Coronary artery (tissue), 2 donors: ENCODE data around the gene HOXD9.
A peak's percentile ranks its signal among the peaks of the same experiment; 100 is the strongest.

Source experiments
- DNase-seq: peaks from one replicate; pipeline ENCODE4 v3.0.0-alpha.2; 2017; ENCODE audit warnings: low spot score
- H3K27ac ChIP-seq, 2 donors: fragments of 200-600 bp; sonication (generic); one replicate each; pipeline ENCODE4 v1.5.1; 2016 to 2019
- H3K4me3 ChIP-seq: fragments of 200-600 bp; sonication (generic); 2 replicates; pipeline ENCODE4 v1.5.1; 2016; ENCODE audit warnings: mild to moderate bottlenecking, moderate library complexity
- CTCF ChIP-seq: fragments of 200-600 bp; sonication (generic); IDR thresholded peaks from one replicate; pipeline ENCODE4 v1.5.1; 2019; ENCODE audit warnings: antibody characterized with exemption

HOXD9 gene

GRCh38 chr2:176099728-176100546 is 22.6 kb upstream of the HOXD9 start, which contains the start of gene HOXD12:
Gene HOXD12 (plus strand): TSS chr2:176099795. CDS start chr2:176099802, 7 bp downstream.
- no peak for TF ChIP-seq CTCF
- DNase-seq, result no peak
- Histone ChIP-seq H3K4me3 (peak within 1 kb of the TSS; percentile 25), H3K27ac (no peak within 1 kb of the TSS)

DNA sequence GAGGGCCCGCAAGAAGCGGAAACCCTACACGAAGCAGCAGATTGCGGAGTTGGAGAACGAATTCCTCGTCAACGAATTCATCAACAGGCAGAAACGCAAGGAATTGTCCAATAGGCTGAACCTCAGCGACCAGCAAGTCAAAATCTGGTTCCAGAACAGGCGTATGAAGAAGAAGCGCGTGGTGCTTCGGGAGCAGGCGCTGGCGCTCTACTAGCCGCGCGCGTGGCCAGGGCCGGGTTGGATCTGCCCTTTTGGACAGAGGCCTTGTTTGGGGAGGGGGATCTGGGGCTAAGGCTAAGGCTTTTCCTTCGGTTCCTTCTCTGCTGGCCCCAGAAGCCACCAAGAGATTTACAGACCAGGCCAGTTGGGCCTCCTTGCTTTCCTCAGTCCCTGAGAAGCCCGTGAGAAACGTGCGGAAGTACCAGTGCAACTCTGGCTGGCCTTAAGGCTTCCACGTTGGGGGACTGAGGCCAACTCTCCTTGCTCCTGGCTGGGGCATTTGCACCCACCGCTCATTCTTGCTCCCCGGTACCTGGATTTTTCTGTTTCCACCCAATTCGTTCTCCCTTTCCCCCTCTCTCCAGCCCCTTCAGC is 21.9 kb upstream of the HOXD9 start:
- H3K27ac ChIP-seq, result no peak overlapping the region
- TF ChIP-seq CTCF, result no peak
- no peak for DNase-seq
- no peak overlapping the region for H3K4me3 ChIP-seq

DNA sequence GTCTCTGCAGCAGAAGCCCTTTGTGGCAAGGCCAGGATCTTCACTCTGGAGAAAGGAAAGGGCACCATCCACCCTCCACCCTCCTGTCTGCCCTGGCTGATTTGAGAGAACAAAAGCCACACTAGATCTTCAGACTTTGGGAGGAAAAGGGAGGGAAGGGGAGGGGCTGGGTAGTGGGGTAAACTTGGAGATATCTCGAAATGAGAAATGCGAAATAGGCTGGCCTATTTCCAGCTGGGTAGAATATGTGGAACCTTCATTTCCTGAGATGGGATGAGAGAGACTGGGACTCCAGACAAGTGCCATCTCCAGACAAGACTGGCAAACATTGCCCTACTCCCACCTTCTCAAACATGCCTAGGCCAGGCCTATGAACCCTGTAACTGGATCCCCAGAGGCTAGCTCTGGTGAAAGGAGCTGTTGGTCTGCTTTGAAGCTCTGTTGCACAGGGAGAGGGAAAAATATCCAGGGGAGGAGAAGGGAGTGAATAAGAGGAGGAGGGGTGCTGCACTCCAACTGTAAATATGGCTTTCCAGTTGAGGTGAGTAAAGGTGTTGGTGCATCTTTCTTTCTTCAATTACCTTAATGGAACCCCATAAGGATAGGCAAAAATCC is 21.2 kb upstream of the HOXD9 start:
- no peak overlapping the region for H3K27ac ChIP-seq
- no peak overlapping the region for H3K4me3 ChIP-seq
- TF ChIP-seq CTCF, result no peak
- DNase-seq, result no peak

DNA sequence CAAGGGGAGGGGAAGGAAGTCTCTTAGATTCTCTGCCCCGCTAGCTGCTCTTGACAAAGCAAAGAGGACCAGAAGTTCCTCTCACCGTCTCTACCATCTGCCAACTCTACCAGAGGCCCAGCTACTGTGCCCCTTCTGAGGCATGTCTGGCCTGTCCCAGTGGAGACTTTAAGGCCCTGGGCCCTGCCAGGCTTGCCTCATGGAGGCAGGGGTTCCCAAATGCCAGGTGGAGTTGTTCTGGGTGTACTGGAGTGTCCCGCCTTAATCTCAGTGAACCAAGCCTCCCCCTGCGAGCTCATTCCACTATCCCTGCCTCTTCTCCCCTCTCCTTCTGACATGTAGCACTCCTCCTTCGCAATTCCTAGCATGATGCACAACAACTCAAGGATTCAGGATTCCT is 20.7 kb upstream of the HOXD9 start:
- Histone ChIP-seq H3K27ac (no peak overlapping the region), H3K4me3 (no peak overlapping the region)
- DNase-seq, result no peak
- TF ChIP-seq CTCF, result no peak

GRCh38 chr2:176102309-176102866 is 20.1 kb upstream of the HOXD9 start:
- Histone ChIP-seq H3K27ac (no peak overlapping the region), H3K4me3 (no peak overlapping the region)
- TF ChIP-seq CTCF, result no peak
- DNase-seq, result no peak

- Histone ChIP-seq H3K27ac (no peak overlapping the region), H3K4me3 (no peak overlapping the region)
- TF ChIP-seq CTCF, result no peak
- no peak for DNase-seq
Observed at GRCh38 chr2:176103194-176103593, 19.3 kb upstream of the HOXD9 start.
